Measurements from ENCODE around the gene HMG20B.

DNA sequence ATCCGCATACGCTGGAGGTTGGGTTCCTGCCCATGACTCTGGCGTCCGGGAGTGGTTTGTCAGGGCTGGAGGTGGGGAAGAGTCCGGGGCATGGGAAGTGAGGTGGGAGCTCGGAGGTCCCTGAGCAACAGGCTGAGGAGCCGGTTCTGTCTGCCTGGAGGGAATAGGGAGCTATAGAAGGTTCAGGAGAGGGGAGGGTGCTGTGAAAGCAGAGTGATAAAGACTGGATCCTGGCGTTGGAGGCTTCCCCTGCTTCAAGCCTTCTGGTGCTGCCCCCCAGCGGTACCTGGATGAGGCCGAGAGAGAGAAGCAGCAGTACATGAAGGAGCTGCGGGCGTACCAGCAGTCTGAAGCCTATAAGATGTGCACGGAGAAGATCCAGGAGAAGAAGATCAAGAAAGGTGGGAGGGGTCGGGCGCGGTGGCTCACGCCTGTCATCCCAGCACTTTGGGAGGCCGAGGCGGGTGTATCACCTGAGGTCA, 2.6 kb downstream of the HMG20B start:
- TF ChIP-seq, protein P1, sequence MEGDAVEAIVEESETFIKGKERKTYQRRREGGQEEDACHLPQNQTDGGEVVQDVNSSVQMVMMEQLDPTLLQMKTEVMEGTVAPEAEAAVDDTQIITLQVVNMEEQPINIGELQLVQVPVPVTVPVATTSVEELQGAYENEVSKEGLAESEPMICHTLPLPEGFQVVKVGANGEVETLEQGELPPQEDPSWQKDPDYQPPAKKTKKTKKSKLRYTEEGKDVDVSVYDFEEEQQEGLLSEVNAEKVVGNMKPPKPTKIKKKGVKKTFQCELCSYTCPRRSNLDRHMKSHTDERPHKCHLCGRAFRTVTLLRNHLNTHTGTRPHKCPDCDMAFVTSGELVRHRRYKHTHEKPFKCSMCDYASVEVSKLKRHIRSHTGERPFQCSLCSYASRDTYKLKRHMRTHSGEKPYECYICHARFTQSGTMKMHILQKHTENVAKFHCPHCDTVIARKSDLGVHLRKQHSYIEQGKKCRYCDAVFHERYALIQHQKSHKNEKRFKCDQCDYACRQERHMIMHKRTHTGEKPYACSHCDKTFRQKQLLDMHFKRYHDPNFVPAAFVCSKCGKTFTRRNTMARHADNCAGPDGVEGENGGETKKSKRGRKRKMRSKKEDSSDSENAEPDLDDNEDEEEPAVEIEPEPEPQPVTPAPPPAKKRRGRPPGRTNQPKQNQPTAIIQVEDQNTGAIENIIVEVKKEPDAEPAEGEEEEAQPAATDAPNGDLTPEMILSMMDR (IDR thresholded peaks at IDR 0.05; ENCODE audit: low read length), result peak; percentile 30
- TF ChIP-seq EZH2 (optimal IDR thresholded peaks at IDR 0.05; ENCODE audit: low read depth, low read length) (no peak), EZH2phosphoT487 (IDR thresholded peaks at IDR 0.05; ENCODE audit: low read length) (no peak)
